ENCODE results near the gene FGF14.

- TF ChIP-seq CTCF (IDR thresholded peaks at IDR 0.05; ENCODE audit: poor library complexity) (no peak), EZH2 (IDR thresholded peaks at IDR 0.05; ENCODE audit: borderline replicate concordance) (no peak)
Observed at GRCh38 chr13:102323505-102323904, 78.3 kb downstream of the FGF14 start.
